ENCODE results near the gene SSBP2. TPM values are rescaled to one million over a fixed set of nuclear protein-coding genes. Genes with fewer than 3 reads are reported as not detected.
"Not testable (repeated sequence)": the region's sequence is repeated elsewhere in the genome, so short reads cannot be mapped to it uniquely, and the experiment has no call there.

Gene SSBP2
- total and polyA plus RNA-seq, 2 donors (not counting 1 experiment from before 2014, with no cell fraction given), result 44.4 to 63.1 TPM

GRCh38 chr5:81717226-81717625 lies 33.7 kb downstream of the SSBP2 start:
- H3K4me1 ChIP-seq (ENCODE audit: control insufficient read depth, extremely low read depth, insufficient read depth, low read length), result peaks cover 2% of the 10 kb centered on the region
- TF ChIP-seq CTCF (conservative IDR thresholded peaks at IDR 0.05 in 1 of 2, IDR thresholded peaks at IDR 0.05 in 1 of 2; ENCODE audit: low read depth in 1 of 2, low read length in 2 of 2) (no peak), EZH2 (IDR thresholded peaks at IDR 0.05; ENCODE audit: low read length, missing control alignments) (no peak)
- peak; percentile 8 to 49 for DNase-seq (ENCODE audit: low read depth in 2 of 2)

GRCh38 chr5:81714076-81714475 lies 36.8 kb downstream of the SSBP2 start:
- H2AFZ ChIP-seq (ENCODE audit: low read length); H3K4me1 ChIP-seq (ENCODE audit: control insufficient read depth, extremely low read depth, insufficient read depth, low read length); H3K27me3 ChIP-seq (ENCODE audit: control insufficient read depth, insufficient read depth, low read length); DNase-seq (ENCODE audit: low read depth in 2 of 2); H3K4me3 ChIP-seq (replicated peaks in 1 of 4; ENCODE audit: control extremely low read depth in 1 of 4, insufficient read depth in 1 of 4, low read depth in 3 of 4, low read length in 4 of 4); H4K20me1 ChIP-seq (ENCODE audit: control insufficient read depth, extremely low read depth, insufficient read depth, low read length); H3K79me2 ChIP-seq (ENCODE audit: control insufficient read depth, insufficient read depth, low read length); H3K9ac ChIP-seq (ENCODE audit: insufficient read depth, low read length); H3K27ac ChIP-seq (ENCODE audit: insufficient read depth, low read length); H3K9me3 ChIP-seq (ENCODE audit: control insufficient read depth, insufficient read depth, low read depth, low read length); H3K36me3 ChIP-seq (ENCODE audit: control insufficient read depth, insufficient read depth, low read length); H3K4me2 ChIP-seq (ENCODE audit: extremely low read depth, insufficient read depth, low read length): not testable (repeated sequence)

More at GRCh38 chr5:81717226-81717625, 33.7 kb downstream of the SSBP2 start:
- H3K27me3 ChIP-seq (ENCODE audit: control insufficient read depth, insufficient read depth, low read length), result no peaks in the 10 kb centered on the region
- no peak overlapping the region for H3K27ac ChIP-seq (ENCODE audit: insufficient read depth, low read length)
- H3K4me3 ChIP-seq (replicated peaks in 1 of 4; ENCODE audit: control extremely low read depth in 1 of 4, insufficient read depth in 1 of 4, low read depth in 3 of 4, low read length in 4 of 4), result no peak overlapping the region
- H3K36me3 ChIP-seq (ENCODE audit: control insufficient read depth, insufficient read depth, low read length), result no peaks in the 10 kb centered on the region
- H4K20me1 ChIP-seq (ENCODE audit: control insufficient read depth, extremely low read depth, insufficient read depth, low read length), result no peaks in the 10 kb centered on the region
- no peak overlapping the region for H2AFZ ChIP-seq (ENCODE audit: low read length)
- H3K79me2 ChIP-seq (ENCODE audit: control insufficient read depth, insufficient read depth, low read length), result peaks cover 11% of the 10 kb centered on the region
- no peak overlapping the region for H3K9ac ChIP-seq (ENCODE audit: insufficient read depth, low read length)
- peak overlapping the region; percentile 10 for H3K4me2 ChIP-seq (ENCODE audit: extremely low read depth, insufficient read depth, low read length)
- H3K9me3 ChIP-seq (ENCODE audit: control insufficient read depth, insufficient read depth, low read depth, low read length), result no peaks in the 10 kb centered on the region

- no peaks in the 10 kb centered on the region for H3K27me3 ChIP-seq (ENCODE audit: control insufficient read depth, insufficient read depth, low read length)
- no peak for TF ChIP-seq CTCF (conservative IDR thresholded peaks at IDR 0.05 in 1 of 2, IDR thresholded peaks at IDR 0.05 in 1 of 2; ENCODE audit: low read depth in 1 of 2, low read length in 2 of 2)
- no peak for TF ChIP-seq EZH2 (IDR thresholded peaks at IDR 0.05; ENCODE audit: low read length, missing control alignments)
- H3K9ac ChIP-seq (ENCODE audit: insufficient read depth, low read length), result no peak overlapping the region
- H3K4me2 ChIP-seq (ENCODE audit: extremely low read depth, insufficient read depth, low read length), result no peak overlapping the region
- H3K9me3 ChIP-seq (ENCODE audit: control insufficient read depth, insufficient read depth, low read depth, low read length), result no peaks in the 10 kb centered on the region
- no peaks in the 10 kb centered on the region for H3K4me1 ChIP-seq (ENCODE audit: control insufficient read depth, extremely low read depth, insufficient read depth, low read length)
- DNase-seq (ENCODE audit: low read depth in 2 of 2), result no peak
- no peak overlapping the region for H2AFZ ChIP-seq (ENCODE audit: low read length)
- no peaks in the 10 kb centered on the region for H4K20me1 ChIP-seq (ENCODE audit: control insufficient read depth, extremely low read depth, insufficient read depth, low read length)
- H3K27ac ChIP-seq (ENCODE audit: insufficient read depth, low read length), result no peak overlapping the region
- no peaks in the 10 kb centered on the region for H3K36me3 ChIP-seq (ENCODE audit: control insufficient read depth, insufficient read depth, low read length)
- H3K79me2 ChIP-seq (ENCODE audit: control insufficient read depth, insufficient read depth, low read length), result no peaks in the 10 kb centered on the region
- H3K4me3 ChIP-seq (replicated peaks in 1 of 4; ENCODE audit: control extremely low read depth in 1 of 4, insufficient read depth in 1 of 4, low read depth in 3 of 4, low read length in 4 of 4), result no peak overlapping the region
These were observed 42.0 kb downstream of the SSBP2 start for GRCh38 chr5:81708889-81709288.
